GM19193 (cell line): ENCODE measurements around the gene POLR1B.
A peak's percentile ranks its signal among the peaks of the same experiment; 100 is the strongest.

Source experiments
- POLR2A ChIP-seq: IDR thresholded peaks from 4 replicates; pipeline ENCODE4 v1.6.1; 2011; ENCODE audit not compliant: insufficient read depth, insufficient read length; ENCODE audit errors: extremely low read depth

The POLR1B gene

DNA sequence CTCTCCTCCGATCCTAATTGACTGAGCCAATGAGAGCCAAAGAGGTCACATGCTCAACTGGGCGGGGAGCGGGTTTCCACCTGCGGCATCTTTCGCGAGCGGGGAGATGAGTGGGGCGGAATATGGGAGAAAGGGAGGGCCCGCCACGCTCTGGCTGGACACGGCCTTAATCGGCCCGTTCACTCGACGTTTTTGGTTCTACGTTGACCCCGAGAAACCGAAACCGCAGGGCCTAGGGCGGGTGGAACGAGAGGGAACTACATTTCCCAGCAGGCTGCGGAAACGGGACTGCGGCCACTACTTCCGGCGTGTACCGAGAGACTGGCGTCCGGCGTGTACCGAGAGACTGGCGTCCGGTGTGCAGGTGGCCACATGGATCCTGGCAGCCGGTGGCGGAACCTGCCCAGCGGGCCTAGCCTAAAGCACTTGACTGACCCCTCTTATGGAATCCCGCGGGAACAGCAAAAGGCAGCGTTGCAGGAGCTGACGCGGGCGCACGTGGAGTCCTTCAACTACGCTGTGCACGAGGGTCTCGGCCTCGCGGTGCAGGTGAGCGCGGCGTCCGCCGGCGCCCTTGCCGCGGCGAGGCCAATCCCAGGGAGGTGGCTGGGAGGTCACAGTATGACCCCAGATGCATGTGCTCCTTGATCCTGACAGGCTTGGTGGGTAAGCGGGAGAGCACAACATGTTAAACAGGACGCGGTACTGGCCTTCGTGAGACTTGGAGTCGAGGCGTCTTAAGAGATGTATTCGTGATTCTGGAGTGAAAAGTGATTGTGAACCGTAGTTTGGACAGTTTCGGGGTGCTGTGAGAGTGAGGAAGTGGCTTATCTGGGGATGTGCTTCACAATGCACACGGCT, at the start of gene POLR1B:
Gene POLR1B (plus strand): TSS at position 343 of the 861 bp plus-strand sequence. CDS start 30 bp downstream, at position 373.
- TF ChIP-seq POLR2A, result peak; percentile 86

GRCh38 chr2:112493048-112493447, 49.2 kb upstream of the POLR1B start:
- TF ChIP-seq POLR2A, result no peak

DNA sequence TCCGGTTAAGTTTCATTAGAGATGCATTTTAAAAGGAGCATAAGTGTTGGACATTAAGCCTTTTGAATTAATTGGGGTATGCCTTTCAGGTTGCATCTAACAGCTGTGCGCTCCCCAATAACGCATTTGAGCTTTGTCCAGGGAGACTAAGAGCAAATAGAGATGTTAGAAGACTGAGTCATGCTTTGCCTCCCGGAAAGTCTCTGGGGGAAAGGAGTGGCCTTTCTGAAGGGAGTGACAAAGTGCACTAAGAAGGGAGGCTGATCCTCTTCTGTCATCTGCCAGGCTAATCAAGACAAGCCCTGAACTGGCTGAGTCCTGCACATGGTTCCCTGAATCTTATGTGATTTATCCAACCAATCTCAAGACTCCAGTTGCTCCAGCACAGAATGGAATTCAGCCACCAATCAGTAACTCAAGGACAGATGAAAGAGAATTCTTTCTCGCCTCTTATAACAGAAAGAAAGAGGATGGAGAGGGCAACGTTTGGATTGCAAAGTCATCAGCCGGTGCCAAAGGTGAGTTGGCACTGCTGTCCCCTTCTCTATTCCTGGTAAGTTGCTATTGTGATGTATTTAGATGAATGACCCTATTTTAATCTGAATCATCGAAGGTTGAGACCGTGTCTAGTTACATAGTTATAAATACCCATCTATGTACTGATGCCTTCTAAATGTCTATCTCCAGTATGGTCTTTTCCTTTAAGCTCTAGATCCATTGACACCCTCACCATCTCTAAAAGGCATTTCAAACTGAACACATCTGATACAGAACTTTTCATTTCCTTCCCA, 48.2 kb upstream of the POLR1B start:
- TF ChIP-seq POLR2A, result no peak

- no peak for TF ChIP-seq POLR2A
These were observed 47.4 kb upstream of the POLR1B start for GRCh38 chr2:112494828-112495227.

GRCh38 chr2:112516801-112517200, 25.5 kb upstream of the POLR1B start:
- no peak for TF ChIP-seq POLR2A

DNA sequence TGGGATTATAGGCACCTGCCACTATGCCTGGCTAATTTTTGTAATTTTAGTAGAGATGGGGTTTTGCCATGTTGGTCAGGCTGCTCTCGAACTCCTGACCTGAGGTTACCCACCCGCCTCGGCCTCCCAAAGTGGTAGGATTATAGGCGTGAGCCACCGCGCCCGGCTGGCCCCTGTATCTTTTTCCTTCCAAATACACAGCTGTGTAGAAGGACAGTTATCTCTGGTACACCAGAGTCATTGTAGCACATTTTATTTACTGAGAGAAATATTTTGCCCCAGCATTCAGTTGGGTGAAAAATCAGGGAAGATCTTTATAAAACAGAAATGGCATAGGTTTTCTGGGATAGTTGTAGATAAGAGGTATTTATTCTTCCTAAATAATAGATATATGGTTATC, 23.5 kb upstream of the POLR1B start:
- no peak for TF ChIP-seq POLR2A

DNA sequence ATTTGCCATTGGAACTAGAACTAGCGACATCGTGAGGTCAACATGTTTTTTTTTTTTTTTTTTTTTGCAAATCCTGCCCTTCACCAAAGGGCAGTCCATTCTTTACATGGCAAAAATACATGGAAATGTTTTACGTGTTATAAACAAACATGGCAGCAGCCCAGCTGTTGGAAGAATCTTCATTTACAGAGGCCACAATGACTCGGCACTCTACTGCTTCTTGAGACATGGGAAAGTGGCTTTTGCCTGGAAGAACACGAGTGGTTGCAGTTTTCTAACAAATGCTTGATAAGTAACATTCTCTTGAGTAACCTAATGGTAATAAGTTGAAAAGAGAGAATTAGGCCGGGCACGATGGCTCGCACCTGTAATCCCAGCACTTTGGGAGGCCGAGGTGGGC, 22.8 kb upstream of the POLR1B start:
- TF ChIP-seq POLR2A, result no peak

- no peak for TF ChIP-seq POLR2A
These were observed 22.0 kb upstream of the POLR1B start for GRCh38 chr2:112520234-112520783.

GRCh38 chr2:112523291-112523777, 18.9 kb upstream of the POLR1B start:
- no peak for TF ChIP-seq POLR2A

DNA sequence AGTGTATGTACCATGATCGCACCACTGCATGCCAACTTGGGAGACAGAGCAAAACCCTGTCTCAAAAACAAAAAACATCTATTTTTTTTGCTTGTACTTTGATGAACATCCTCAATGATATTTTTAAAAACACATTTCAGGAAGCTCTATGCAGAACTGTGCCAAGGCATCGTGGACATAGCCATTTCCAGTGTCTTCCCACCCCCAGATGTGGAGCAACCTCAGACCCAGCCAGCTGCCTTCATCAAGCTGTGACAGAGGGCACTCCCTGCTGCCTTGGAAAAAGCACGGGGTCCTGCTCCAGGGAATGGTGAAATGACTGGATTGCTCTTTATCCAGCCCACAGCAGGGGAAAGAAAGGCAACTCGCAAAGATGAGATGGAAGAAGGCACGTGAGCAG, 13.7 kb upstream of the POLR1B start:
- TF ChIP-seq POLR2A, result no peak

DNA sequence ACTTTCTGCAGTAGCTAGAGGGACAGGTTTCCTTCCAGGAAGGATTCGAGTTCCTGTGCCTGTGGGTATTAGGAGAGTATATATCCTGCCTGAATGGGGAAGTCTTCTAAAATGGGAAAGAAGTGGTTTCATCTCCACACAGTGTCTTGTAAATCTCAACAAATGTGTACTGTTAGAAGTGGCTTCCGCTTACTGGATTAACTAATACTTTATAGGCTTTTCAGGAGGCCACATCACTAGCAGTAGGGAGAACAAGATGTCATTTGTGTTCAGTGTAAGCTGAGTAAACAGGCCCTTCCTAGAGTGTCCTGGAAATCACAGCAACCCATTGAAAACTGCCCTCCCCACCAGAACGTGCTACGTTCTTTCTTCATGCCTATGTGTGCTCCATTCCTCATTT, 12.5 kb upstream of the POLR1B start:
- no peak for TF ChIP-seq POLR2A

GRCh38 chr2:112530728-112531127, 11.5 kb upstream of the POLR1B start:
- no peak for TF ChIP-seq POLR2A

GRCh38 chr2:112534826-112535225, 7.4 kb upstream of the POLR1B start:
- TF ChIP-seq POLR2A, result no peak

GRCh38 chr2:112539306-112539705, 3.0 kb upstream of the POLR1B start:
- no peak for TF ChIP-seq POLR2A

DNA sequence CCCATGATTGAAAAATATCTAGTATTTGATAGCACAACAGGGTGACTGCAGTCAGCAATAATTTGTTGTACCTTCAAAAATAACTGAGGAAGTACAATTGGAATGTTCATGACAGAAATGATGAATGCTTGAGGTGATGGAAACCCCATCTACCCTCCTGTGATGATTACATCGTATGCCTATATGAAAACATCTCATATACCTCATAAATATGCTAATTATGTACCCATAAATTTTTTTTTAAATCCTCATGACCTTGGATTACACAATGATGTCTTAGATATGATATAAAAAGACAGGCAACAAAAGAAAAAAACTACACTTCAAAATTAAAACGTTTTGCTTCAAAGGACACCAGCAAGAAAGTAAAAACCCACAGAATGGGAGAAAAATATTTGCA, 1.4 kb upstream of the POLR1B start:
- no peak for TF ChIP-seq POLR2A
